ELR (cell line): ENCODE results near the gene RILP.

Experiments
- DNase-seq: peaks from one replicate; pipeline ENCODE4 v3.0.0-alpha.2; 2015; ENCODE audit warnings: low read depth

Gene RILP

GRCh38 chr17:1604831-1605528 lies 44.7 kb downstream of the RILP start:
- no peak for DNase-seq

- no peak for DNase-seq
Observed at GRCh38 chr17:1601571-1601970, 48.1 kb downstream of the RILP start.

GRCh38 chr17:1598399-1599095 lies 51.1 kb downstream of the RILP start:
- no peak for DNase-seq

- no peak for DNase-seq
Observed at GRCh38 chr17:1597861-1598342, 51.8 kb downstream of the RILP start.
